Ovary (tissue), 9 donors: ENCODE data around the gene DUOXA2. TPM values are rescaled to one million over a fixed set of nuclear protein-coding genes. Genes with fewer than 3 reads are reported as not detected.

Source experiments
- DNase-seq, 5 donors: peaks; one replicate each; pipeline ENCODE4 v3.0.0-alpha.2; 2019 to 2020
- H3K27ac ChIP-seq, 2 donors: fragments of 200-600 bp; one replicate each; pipeline versions ENCODE4 v1.5.1 to v1.8.0; 2019 to 2022
- H3K27me3 ChIP-seq: fragments of 200-600 bp; one replicate; pipeline ENCODE4 v1.8.0; 2022
- H3K36me3 ChIP-seq: fragments of 200-600 bp; sonication (generic); one replicate; pipeline ENCODE4 v1.5.1; 2019
- H3K4me1 ChIP-seq: one replicate; pipeline ENCODE4 v1.8.1; 2013; ENCODE audit warnings: mild to moderate bottlenecking, moderate library complexity; ENCODE audit not compliant: insufficient read depth
- H3K4me3 ChIP-seq: fragments of 200-600 bp; sonication (generic); one replicate; pipeline ENCODE4 v1.5.1; 2017
- H3K9me3 ChIP-seq, 2 donors: fragments of 200-600 bp in 1 of 2; sonication (generic) in 1 of 2; one replicate each; pipeline versions ENCODE4 v1.5.1 to v1.8.1; 2013 to 2019; ENCODE audit warnings: mild to moderate bottlenecking in 1 of 2, moderate library complexity in 1 of 2
- CTCF ChIP-seq, 3 donors: fragments of 450-650 bp in 2 of 3; fragments of 200-600 bp in 1 of 3; IDR thresholded peaks; one replicate each; pipeline versions ENCODE4 v1.5.1 to v1.8.0; 2016 to 2022; ENCODE audit warnings: antibody characterized with exemption in 3 of 3, mild to moderate bottlenecking in 1 of 3
- EP300 ChIP-seq: sonication (generic); formaldehyde crosslinking; IDR thresholded peaks from one replicate; pipeline ENCODE4 v1.6.1; 2017; ENCODE audit warnings: antibody characterized with exemption
- POLR2A ChIP-seq: fragments of 450-650 bp; IDR thresholded peaks from one replicate; pipeline ENCODE4 v1.6.1; 2017; ENCODE audit warnings: antibody characterized with exemption, mild to moderate bottlenecking, moderate library complexity
- WGBS, 3 donors: extraction: QIAGEN DNeasy Blood & Tissue Kit in 1 of 3; methylation state at CpG; one replicate each; pipeline versions ENCODE4 v1.1.5 to v1.1.7; 2013 to 2017; 5-methylcytosine and 5-hydroxymethylcytosine counted together
- intact Hi-C, 4 donors: fragments of 100-400 bp; cut with DNase I; formaldehyde crosslinking; loops; one replicate each; pipeline versions ENCODE4 v1.11.0 to v1.15.1; 2022 to 2023
- polyA plus RNA-seq, 2 donors: library from polyadenylated mRNA; stranded (reverse); fragments of 200-250 nt in 1 of 2; fragments of 350-450 nt in 1 of 2; fragmentation: Illumina TruSeq in 1 of 2; extraction: RNeasy Lipid Tissue Mini Kit (QIAGEN cat#74804) in 1 of 2; gene quantifications; one replicate each; pipeline ENCODE4 v1.2.3, GENCODE V29; 2013 to 2014
- total RNA-seq, 7 donors: library from RNA; depleted of rRNA in 2 of 7; stranded (reverse); fragments of >200 nt in 2 of 7; fragmentation: NEBNext Ultra II Directional in 3 of 7; extraction: Animal tissue kit (Norgen Biotek cat#: 25700) in 3 of 7; gene quantifications; one replicate each; pipeline versions ENCODE4 v1.1.0 to v1.2.4, GENCODE V29; 2016 to 2023
- donor health status: DM: no; HTN: no; CAD: no; lungs with moderate emphysema.
- donor health status: DM: no; HTN: no; CAD: no.
- donor health status: Bipolar disorder and iron deficiency.
- donor health status: DM: yes; HTN: yes; CAD: no.
- donor health status: DM: no; HTN: no; CAD: no.
- donor health status: DM: yes; HTN: yes; CAD: no.

The DUOXA2 gene
- total and polyA plus RNA-seq, 9 donors: 0.17 to 0.18 TPM; not detected in 7

- 60 to 82% (median 67%) methylated on average over 6 of the region's 6 CpGs for WGBS, 3 donors
- intact Hi-C loops: no loop called here
- H3K4me3 ChIP-seq: no peak overlapping the region
- no peak for DNase-seq
- no peaks in the 10 kb centered on the region for H3K4me1 ChIP-seq
- H3K27me3 ChIP-seq: no peaks in the 10 kb centered on the region
- H3K36me3 ChIP-seq: no peaks in the 10 kb centered on the region
- H3K9me3 ChIP-seq: no peaks in the 10 kb centered on the region
- H3K27ac ChIP-seq: no peak overlapping the region
- TF ChIP-seq CTCF (IDR thresholded peaks at IDR 0.05): no peak
- TF ChIP-seq POLR2A: no peak
- no peak for TF ChIP-seq EP300
Measured at GRCh38 chr15:45150481-45150880, 36.4 kb downstream of the DUOXA2 start.

GRCh38 chr15:45150997-45151396 lies 36.9 kb downstream of the DUOXA2 start:
- no peak overlapping the region for H3K27ac ChIP-seq
- H3K4me3 ChIP-seq: no peak overlapping the region
- H3K27me3 ChIP-seq: no peaks in the 10 kb centered on the region
- intact Hi-C loops: no loop called here
- 84 to 95% (median 87%) methylated on average over 6 of the region's 6 CpGs for WGBS, 3 donors
- DNase-seq: no peak
- no peaks in the 10 kb centered on the region for H3K4me1 ChIP-seq
- no peaks in the 10 kb centered on the region for H3K36me3 ChIP-seq
- no peaks in the 10 kb centered on the region for H3K9me3 ChIP-seq
- no peak for TF ChIP-seq POLR2A
- no peak for TF ChIP-seq EP300
- TF ChIP-seq CTCF (IDR thresholded peaks at IDR 0.05): no peak

GRCh38 chr15:45151998-45152828 lies 38.1 kb downstream of the DUOXA2 start:
- no peaks in the 10 kb centered on the region for H3K9me3 ChIP-seq
- intact Hi-C loops: no loop called here
- H3K4me1 ChIP-seq: no peaks in the 10 kb centered on the region
- no peak overlapping the region for H3K4me3 ChIP-seq
- no peak for DNase-seq
- TF ChIP-seq CTCF (IDR thresholded peaks at IDR 0.05) (no peak), EP300 (no peak), POLR2A (no peak)
- no peaks in the 10 kb centered on the region for H3K27me3 ChIP-seq
- H3K36me3 ChIP-seq: no peaks in the 10 kb centered on the region
- WGBS, 3 donors: 88 to 90% (median 90%) methylated on average over 36 of the region's 36 CpGs
- H3K27ac ChIP-seq: no peak overlapping the region

GRCh38 chr15:45155739-45156138 lies 41.6 kb downstream of the DUOXA2 start:
- H3K36me3 ChIP-seq: no peaks in the 10 kb centered on the region
- intact Hi-C loops: no loop called here
- no peak overlapping the region for H3K27ac ChIP-seq
- no peaks in the 10 kb centered on the region for H3K4me1 ChIP-seq
- H3K27me3 ChIP-seq: no peaks in the 10 kb centered on the region
- TF ChIP-seq POLR2A (no peak), EP300 (no peak), CTCF (IDR thresholded peaks at IDR 0.05) (no peak)
- DNase-seq: no peak
- 62 to 67% (median 64%) methylated on average over 8 of the region's 8 CpGs for WGBS, 3 donors
- no peaks in the 10 kb centered on the region for H3K9me3 ChIP-seq
- no peak overlapping the region for H3K4me3 ChIP-seq
